Measurements from ENCODE around the gene KRTAP12-1.

Gene KRTAP12-1

DNA sequence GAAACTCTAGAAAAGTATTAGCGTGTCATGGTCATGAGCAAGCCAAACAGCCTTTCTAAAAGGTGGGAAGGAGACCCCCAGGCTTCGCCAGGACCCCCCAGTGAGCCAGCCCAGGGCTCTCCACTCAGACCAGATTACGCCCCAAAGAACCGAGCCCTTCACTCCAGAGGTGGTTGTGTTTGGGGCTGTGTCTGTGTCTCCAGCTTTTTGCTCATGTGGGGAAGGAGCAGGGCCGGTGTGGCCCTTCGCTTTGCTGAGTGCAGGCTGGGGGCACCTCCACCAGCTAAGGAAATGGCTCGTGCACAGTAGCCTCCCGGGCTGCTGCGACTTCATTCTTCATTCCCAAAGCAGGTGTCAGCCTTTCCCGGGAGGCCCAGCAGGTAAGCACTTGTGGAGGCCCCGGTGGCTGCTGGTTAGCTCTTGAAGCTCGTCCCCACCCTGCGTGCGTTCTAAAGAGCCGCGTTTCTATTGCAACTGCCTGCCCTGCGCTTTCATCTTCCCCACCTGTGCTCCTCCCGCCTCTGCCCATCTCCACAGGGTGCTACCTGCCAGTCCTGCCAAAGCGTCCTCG, 28.9 kb upstream of the KRTAP12-1 start:
- peak; percentile 87 for DNase-seq

DNA sequence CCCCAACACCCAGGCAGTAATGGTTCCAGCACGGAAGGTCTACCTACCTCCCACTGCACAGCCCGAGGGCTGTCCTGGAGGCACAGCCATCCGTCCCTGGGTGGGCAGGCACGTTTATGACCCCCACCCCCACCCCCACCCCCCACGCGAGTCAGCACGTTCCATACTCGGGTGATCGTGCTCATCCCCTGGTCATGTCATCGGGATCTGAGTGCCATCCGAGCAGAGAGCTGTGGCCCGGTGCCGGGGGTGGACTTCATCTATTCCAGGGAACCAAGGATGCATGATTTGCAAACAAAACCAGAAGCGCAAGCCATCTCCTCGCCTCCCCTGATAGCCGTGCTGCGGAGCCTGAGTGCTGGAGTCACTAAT, 28.3 kb upstream of the KRTAP12-1 start:
- DNase-seq, result no peak

DNA sequence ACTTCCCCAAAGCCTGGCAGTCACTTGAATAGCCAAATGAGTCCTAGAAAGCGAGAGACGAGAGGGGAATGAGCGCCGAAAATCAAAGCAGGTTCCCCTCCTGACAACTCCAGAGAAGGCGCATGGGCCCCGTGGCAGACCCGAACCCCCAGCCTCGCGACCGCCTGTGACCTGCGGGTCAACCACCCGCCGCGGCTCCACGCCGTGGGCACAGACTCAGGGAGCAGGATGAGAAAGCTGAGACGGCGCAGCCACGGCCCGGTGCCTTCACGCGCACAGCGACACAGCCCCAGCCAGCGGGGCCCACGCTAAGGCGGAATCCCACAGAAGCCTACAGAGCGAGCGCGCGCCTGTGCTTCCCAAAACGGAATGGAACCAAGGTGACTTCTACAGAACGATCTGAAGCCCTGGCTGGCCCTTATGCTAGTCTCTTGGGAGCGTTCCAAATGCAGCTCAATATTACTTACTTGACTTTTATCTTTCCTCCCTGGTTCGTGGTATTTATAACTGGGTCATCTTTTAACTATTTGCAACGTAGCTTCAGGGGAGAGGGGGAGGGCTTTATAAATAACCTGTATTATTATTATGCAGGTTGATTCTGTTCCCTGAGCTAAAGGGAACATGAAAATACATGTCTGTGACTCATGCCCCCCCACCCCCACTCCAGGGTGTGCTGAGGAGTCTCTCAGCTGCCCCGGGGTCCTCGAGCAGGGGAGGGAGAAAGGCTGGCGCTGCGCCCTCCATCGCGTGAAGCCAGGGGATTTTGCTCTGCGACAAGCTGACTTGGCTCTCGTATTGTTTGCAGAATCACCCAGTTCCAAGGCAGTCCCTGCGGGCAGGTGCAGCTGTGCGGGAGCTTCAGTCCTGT, 27.7 kb upstream of the KRTAP12-1 start:
- peak; percentile 65 for DNase-seq

DNA sequence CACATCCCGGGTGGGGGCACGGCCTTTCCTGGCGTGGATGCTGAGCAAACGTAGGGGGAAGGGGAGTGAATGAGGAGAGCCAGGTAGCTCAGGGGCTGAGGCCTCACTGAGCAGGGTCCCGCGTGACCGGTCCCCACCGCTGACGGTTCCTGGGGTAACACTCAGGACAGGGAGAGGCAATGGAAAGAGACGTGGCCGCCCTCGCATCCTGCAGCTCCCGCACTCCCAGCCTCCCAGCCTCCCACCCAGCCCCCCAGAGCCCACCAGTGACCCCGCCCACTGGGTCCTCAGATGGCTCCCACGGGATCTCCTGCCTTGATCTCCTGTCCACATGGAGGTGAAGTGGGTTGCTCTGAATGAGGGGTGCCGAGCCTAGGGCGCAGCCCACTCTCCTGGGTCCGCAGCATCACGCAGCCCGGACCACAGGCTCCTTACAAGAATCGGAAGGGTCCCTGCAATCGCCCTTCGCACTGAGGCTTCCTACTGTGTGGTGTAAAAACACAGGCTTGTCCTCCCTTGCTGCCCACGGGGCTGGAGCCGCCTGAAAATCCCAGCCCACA, 27.0 kb upstream of the KRTAP12-1 start:
- no peak for DNase-seq

DNA sequence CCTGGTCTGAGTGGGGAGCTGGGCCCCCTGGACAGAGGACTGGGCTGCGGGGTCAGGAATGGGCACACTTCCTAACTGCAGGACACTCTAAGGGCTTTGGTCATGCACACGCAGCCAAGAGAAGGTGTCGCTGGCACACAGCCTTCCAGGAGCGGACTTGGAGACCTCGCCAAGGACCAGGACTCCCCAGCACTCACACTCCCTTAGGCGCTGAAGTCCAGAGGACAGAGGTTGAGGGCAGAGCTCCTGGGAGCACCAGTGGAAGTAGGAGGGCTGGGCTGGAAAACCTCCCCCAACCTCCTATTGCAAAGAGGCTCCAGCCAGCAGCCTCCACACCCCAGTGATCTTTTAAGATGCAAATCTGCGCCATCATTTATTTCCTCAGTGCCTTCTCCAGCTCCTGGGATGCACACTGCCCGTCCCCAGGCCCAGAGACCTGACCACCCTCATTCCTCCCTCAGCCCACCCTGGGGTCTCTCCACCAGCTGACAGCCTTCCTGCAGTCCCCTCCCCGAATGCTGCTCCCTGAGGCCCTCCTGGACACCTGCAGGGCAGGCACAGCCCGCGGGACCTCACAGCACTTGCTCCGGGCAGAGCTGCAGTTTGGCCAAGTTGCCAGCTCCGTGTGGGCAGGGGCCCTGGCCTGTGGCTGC, 26.4 kb upstream of the KRTAP12-1 start:
- DNase-seq, result no peak

DNA sequence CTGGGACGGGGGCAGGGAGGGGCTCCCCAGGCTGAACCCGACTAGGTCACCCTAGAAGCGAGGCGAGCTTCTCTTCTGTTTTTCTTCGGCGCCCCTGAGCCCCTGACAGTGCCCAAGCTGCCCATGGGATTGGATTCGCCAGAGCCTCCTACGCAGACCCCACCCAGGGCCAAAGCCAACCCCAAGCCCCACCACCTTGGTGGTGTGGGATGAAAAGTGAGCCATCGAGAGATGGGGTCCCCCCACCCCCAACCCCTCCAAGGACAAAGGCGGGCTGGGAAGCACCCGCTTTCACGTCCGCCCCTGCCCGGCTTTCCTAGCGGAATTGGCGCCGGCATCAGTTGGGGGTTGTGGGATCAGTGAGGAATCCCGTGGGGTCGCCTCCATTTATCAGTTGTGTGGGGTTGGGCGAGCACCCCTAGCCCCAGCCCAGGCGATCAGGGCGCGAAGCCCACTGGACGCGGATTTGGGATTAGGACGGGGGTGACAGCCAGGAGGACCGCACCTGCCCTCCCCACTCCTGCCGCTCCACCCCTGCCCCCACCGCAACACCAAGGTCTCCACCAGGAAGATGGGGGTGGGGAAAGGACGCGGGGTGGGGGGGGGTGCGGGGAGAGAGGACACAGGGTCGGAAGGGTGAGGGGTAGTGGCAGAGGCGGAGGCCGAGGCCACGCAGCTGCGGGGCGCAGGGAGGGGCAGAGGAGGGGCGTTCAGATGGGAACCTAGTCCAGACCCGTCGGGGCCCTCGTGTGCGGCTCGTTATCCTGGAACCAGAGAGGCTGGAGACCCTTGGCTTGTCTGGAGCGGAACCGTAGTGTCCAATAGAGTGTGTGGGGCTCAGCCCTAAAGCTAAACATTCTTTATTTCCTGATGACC, 25.0 kb upstream of the KRTAP12-1 start:
- DNase-seq, result no peak

DNA sequence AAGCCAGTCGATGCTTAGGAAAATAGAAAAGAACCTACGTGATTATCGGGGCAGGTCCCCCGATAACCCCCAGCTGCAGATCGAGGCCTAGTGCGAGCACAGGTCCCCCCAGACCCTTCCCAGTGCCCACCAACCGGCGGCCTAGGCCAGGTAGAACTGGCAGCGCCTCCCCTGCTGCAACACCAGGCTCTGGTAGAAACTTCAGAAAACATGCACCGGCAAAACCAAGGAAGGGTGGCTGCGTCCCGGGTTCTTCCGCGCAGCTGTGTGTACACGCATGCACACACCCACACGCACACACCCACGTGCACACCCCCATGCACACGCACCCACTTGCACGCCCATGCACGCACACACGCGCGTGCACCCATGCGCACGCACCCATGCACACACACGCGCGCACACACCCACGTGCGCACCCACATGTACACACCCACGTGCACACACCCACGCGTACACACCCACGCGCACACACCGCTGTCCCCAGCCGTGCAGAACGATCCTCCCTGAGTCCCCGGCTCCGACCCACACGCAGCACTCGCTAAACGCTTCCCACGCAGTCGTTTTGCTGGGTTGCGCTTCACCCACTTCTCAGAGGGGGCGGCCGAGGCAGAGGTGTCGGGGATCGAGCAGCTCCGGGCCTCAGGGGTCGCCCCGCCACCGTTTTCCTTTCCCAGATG, 24.2 kb upstream of the KRTAP12-1 start:
- no peak for DNase-seq

DNA sequence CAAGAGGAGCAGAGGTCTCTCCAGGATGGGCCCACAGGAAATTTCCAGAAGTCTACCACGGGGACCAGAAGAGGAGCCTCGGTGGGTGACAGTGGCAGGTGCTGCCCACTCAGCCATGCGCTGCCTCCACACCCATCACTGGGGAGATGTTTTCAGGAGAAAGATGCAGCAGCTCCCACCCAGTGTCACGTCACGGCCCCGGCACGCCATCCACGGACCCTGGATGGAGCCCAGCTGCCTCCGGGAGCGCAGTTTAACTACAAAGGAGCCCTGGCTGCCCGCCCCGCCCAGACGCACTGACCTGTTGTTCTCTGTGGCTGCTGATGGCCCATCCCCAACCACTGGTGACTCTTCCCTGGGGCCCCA, 22.7 kb upstream of the KRTAP12-1 start:
- DNase-seq, result no peak

DNA sequence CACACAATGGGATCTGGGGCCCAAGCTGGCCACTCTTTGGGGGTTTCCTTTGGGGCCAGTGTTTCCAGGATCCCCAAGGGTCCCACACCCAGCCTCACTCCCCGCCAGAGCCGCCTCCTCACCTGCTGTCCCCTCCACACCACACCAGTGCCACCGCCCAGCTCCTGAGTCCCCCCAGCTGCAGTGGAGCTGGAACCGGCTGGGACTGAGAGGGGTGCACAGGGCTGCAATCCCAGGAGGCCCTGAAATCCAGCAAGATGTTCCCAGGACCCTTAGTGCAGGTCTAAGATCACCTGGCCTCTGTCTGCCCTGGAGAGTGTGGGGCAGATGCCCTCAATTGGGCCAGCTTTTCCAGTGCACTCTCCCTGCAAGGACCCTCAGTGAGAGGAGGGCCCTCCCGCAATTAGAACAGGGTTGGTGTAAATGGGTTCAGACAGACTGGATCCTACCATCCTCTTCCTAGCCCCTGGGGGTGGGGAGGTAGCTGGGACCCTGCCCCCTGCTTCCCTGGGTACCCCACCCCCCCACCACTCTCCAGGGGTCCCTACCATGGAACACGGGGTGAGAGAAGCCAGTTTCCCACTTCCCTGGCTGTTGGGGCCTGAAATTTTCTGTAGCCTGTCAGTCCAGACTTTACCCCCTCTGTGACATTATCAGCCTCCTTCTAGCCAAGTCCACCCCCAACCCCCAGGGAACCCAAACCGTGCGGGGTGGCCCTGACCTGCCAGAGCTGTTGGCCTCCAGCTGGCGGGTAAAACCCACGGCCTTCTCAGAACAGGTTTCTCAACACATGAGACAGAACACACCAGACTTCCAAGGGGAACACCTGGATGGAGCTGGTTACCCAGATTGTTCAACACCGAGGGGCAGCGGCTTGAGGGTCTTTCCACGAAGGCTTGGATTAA, 22.0 kb upstream of the KRTAP12-1 start:
- no peak for DNase-seq

DNA sequence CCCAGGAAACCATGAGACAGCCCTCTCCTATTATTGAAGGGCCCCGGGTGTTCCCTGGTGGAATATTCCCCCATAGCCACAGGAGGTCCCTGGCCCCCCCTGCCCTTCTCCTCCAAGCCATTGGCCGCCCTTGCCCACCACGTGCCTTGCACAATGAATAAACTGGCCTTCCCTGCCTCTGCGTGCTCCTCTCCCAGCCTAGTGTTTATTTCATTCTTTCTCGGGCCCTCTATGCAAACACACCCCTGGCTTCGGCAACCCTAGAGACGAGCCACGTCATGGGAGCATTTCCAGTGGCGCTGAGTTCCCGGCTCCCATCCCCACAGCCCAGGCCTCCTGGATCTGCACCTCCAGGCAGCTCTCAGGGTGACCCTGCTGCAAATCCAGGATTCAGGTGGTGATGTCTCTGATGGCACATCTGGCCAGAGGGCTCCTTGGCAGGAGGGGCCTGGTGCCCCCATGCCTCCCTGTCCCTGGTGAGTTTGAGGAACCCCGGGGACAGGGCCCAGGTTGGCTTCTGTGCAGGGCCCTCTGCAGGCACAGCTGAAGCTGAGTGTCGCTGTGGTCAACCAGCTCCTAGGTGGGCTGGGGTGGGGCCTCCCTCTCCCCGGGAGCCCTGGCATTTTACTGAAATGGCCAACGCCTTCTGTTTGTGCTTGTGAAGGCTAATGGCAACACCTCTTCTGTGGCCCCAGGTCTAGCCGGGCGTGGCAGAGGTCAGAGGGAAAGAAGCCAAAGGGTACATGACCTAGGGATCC, 21.2 kb upstream of the KRTAP12-1 start:
- no peak for DNase-seq

DNA sequence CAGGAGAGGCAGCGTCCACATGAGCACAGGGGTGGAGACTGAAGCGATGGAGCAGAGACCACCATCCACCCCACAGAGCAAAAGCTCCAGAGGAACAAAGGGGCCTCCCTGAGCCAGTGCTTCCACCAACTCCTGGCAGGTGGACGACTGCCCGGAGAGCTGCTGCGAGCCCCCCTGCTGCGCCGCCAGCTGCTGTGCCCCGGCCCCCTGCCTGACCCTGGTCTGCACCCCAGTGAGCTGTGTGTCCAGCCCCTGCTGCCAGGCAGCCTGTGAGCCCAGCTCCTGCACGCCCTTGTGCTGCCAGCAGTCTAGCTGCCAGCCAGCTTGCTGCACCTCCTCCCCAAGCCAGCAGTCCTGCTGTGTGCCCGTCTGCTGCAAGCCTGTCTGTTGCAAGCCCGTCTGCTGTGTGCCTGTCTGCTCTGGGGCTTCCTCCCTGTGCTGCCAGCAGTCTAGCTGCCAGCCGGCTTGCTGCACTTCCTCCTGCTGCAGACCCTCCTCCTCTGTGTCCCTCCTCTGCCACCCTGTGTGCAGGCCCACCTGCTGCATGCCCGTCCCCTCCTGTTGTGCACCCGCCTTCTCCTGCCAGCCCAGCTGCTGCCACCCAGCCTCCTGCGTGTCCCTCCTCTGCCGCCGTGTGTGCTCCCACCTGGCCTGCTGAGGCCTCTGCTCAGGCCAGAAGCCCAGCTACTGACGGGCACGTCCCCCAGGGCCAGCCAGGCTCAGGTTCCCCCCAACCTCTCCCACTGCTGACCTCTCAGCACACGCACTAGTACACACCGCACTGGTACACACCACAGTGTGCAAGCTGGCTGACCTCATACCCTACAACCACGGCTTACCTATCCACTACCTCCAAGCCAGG, 20.4 kb upstream of the KRTAP12-1 start:
- DNase-seq, result peak; percentile 62

DNA sequence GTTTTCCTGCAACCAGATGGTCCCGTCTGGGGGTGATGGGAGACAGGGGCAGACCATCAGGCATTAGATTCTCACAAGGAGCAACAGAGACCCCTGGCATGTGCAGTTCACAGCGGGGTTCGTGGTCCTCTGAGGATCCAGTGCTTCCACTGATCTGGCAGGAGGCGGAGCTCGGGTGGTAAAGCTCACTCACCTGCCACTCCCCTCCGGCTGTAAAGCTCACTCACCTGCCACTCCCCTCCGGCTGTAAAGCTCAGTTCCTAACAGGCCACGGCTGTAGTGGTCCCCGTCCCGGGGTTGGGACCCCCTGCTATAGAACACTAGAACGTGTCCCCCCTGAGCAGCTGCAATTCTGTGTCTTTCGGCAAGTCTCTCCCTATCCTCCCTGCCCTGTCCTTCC, 19.6 kb upstream of the KRTAP12-1 start:
- peak; percentile 90 for DNase-seq

DNA sequence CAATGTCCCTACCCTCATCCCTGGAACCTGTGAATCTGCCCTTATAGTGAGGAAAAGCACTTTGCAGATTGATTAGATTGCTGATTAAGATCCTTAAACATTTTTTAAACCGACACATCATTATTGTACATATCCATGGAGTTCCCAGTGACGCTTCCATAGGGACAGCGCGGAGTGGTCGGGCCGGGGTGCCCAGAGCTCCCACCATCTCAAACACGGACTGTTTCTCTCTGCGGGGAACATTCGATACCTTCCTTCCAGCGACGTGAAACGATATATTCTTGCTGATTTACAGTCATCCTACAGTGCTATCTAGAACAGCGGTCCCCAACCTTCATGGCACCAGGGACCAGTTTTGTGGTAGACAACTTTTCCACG, 19.0 kb upstream of the KRTAP12-1 start:
- peak; percentile 55 for DNase-seq

DNA sequence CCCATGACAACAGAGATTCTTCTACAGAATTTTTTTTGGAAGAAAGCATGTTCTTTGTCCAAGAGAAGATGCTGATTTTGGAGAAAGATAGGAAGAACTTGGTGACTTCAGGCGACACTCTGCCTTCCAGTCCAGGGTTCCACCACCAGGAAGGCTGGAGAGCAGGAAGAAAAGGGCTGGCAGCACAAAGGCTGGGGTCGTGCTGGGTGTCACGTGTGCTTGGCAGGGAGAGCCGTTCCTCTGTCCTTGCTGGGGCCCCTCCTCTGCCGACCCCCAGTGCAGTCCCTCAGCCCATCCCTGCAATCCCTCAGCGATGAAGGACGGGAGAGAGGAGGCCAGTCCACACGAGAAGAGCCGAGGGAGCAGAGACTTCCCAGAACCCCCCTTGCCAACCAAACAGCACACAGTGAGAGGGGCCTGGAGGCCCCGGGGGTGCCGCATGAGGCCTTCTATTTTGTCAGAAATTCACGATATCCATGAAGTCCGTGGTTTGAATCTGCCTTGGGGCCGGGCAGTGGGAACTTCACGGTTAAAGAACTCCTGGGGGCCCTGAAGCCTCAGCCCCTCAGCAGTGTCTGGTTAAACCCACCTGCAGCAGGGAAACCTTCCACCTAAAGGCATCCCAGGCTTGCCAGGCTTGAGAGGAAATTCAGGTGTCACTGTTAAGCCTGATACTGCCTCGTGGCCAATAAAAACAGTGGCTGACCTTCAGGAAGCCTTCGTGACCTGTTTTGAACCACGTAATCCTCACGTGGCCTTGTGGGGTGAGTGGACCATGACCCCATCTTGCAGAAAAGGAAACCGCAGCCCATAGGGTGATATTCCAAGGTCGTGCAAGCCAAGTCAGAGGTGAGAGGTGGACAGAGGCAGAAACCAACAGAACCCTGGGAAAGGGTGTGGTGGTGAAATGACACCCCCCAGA, 18.4 kb upstream of the KRTAP12-1 start:
- no peak for DNase-seq

DNA sequence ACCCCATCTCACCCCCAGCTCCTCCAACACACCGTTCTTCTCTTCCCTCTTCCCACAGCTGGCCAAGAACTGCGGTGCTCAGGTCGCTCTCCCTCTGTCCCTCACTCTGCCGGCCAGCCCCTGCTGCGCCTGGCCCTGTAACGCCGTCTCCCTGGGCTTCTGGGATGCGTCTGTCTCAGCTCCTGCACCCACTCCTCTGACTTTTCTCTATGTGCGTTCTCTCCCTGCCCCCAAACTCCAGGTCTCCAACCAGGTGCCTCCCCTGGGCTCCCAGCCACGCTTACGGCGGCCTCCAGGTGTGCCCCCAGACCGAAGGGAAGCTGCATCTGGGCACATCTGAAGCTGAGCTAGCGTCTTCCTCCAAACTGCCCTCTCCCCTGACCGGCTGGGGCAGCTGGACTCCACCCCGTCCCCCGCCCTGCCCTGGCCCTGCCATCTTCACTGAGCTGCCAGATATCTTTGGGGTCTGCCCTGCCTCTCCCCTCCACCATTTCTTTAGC, 17.6 kb upstream of the KRTAP12-1 start:
- no peak for DNase-seq

DNA sequence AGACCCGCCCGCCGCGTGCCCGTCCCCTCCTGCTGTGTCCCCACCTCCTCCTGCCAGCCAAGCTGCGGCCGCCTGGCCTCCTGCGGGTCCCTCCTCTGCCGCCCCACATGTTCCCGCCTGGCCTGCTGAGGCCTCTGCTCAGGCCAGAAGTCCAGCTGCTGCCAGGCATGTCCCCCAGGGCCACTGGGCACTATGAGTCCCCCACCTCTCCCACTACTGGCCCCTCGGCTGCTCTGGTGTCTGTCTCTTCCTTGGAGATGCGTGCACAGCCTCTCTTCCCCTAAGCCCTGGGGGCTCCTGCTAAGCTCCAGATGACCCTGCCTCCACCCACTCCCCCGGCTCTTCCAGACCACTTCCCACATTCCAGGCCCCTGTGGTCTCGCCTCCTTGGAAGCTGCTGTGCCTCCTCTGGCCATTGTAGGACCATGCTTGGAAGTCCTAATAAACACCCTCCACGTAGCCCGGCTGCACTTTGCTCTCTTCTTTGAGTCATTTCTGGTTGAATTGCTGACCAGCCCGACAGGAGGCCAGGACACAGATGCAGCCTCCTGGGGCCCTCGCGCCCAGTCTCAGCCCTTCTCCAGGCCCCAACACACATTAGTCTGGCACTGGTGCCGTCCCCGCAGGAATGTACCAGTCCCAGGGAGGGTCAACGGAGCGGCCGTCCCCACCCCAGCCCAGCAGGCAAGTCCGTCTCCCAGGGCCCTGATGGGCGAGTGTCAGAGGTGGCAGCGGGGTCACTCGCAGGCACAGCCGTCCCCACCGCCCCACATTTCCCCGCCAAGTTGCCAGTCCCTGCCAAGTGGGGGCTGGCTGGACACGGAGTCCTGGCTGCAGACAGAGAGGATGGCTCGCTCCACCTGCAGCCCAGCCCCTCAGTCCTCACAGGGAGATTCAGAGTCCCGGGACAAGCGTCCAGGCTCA, 16.1 kb upstream of the KRTAP12-1 start:
- no peak for DNase-seq
